ENCODE measurements around the gene CAMK2N1.
"Not testable (repeated sequence)": the region's sequence is repeated elsewhere in the genome, so short reads cannot be mapped to it uniquely, and the experiment has no call there.

DNA sequence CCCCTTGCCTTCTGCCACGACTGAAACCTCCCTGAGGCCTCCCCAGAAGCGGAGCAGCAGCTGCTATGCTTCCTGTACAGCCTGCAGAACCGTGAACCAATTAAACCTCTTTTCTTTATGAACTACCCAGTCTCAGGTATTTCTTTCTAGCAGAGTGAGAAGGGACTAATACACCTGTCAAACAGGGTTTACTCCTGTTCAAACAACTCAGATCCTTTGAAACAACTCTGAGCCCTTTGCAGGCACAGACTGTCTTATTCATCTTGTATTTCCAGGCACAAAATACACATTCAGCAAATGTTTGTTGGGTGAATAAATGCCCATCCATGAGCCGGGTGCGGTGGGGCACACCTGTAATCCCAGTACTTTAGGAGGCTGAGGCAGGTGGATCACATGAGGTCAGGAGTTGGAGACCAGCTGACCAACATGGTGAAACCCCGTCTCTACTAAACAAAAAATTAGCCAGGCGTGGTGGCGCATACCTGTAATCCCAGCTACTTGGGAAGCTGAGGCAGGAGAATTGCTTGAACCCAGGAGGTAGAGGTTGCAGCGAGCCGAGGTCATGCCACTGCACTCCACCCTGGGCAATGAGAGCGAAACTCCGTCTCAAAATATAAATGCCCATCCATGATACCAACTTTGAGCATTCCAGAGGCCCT is 10.8 kb upstream of the CAMK2N1 start:
- TF ChIP-seq, protein P1, sequence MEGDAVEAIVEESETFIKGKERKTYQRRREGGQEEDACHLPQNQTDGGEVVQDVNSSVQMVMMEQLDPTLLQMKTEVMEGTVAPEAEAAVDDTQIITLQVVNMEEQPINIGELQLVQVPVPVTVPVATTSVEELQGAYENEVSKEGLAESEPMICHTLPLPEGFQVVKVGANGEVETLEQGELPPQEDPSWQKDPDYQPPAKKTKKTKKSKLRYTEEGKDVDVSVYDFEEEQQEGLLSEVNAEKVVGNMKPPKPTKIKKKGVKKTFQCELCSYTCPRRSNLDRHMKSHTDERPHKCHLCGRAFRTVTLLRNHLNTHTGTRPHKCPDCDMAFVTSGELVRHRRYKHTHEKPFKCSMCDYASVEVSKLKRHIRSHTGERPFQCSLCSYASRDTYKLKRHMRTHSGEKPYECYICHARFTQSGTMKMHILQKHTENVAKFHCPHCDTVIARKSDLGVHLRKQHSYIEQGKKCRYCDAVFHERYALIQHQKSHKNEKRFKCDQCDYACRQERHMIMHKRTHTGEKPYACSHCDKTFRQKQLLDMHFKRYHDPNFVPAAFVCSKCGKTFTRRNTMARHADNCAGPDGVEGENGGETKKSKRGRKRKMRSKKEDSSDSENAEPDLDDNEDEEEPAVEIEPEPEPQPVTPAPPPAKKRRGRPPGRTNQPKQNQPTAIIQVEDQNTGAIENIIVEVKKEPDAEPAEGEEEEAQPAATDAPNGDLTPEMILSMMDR (optimal IDR thresholded peaks at IDR 0.05 in 1 of 3, IDR thresholded peaks at IDR 0.05 in 1 of 3, conservative IDR thresholded peaks at IDR 0.05 in 1 of 3; ENCODE audit: extremely low read depth in 1 of 3, insufficient read depth in 2 of 3, low read length in 3 of 3), result not testable (repeated sequence)
- not testable (repeated sequence) for TF ChIP-seq EZH2 (IDR thresholded peaks at IDR 0.05; ENCODE audit: low read length)
